HG02642 (cell line): ENCODE results near the gene E2F4.

Experiments used
- ATAC-seq: cut with Tn5 transposase; IDR thresholded peaks from one replicate; pipeline ENCODE4 v1.9.1; 2021; ENCODE audit warnings: mild to moderate bottlenecking; ENCODE audit not compliant: unreplicated experiment, poor library complexity

E2F4 gene

DNA sequence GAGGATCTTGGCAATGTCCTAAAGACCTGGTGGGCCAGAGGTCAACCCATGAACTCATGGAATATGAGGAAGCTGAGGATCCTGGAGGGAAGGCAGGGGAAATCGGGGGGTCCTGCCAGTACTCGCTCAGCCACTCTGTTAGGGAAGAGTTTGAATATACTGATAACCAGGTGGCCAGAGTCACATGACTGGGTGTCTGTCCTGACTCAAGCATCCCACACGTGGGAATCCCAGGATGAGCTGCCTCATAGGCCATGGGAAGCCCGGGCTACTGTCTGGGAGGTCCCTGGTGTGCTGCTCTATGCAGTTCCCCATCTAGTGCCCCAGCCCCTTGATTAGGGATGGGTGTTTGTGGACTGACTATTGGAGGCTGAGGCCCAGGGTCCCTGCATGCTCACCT lies 3.6 kb upstream of the E2F4 start:
- no peak for ATAC-seq

DNA sequence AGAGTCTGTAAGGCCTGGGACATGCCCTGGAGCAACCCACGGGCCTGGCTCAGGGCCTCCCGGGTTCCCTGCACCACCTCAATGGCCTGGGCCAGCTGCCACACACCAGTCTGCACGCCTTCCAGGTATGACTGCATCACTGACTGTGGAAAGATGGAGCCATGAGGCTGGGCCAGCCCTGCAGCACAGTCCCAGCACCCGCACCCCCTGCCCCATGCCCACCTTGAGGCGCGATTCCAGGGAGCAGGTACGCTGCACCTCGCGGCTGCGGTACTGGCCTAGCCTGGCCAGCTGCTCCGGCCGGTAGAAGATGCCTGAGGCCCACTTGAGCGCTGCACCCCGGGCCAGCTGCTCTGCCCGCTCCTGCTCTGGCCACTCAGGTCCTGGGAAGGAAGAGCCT lies 3.2 kb upstream of the E2F4 start:
- no peak for ATAC-seq

DNA sequence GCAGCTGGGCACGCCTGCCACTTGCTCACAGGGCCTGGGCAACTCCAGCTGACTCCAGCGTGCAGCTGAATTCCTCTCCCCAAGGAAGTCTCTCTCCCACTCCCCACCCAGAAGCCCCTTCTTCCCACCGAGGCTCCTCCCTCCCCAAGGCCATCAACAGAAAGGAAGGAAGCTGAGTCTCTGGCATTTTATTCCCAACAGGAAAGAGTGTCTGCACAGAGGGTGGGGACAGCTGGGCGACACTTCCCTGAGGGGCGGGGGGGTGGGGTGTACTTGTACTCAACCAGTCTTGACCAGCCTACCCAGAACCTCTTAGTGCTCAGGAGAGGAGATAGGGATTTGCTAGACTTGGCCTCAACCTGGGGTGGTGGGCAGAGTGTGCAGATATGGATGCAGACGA lies 1.9 kb upstream of the E2F4 start, which contains the start of gene EXOC3L1:
EXOC3L1 (minus strand) TSS at position 96 of the 400 bp plus-strand sequence. CDS start 460 bp downstream, outside the sequence.
- no peak for ATAC-seq

DNA sequence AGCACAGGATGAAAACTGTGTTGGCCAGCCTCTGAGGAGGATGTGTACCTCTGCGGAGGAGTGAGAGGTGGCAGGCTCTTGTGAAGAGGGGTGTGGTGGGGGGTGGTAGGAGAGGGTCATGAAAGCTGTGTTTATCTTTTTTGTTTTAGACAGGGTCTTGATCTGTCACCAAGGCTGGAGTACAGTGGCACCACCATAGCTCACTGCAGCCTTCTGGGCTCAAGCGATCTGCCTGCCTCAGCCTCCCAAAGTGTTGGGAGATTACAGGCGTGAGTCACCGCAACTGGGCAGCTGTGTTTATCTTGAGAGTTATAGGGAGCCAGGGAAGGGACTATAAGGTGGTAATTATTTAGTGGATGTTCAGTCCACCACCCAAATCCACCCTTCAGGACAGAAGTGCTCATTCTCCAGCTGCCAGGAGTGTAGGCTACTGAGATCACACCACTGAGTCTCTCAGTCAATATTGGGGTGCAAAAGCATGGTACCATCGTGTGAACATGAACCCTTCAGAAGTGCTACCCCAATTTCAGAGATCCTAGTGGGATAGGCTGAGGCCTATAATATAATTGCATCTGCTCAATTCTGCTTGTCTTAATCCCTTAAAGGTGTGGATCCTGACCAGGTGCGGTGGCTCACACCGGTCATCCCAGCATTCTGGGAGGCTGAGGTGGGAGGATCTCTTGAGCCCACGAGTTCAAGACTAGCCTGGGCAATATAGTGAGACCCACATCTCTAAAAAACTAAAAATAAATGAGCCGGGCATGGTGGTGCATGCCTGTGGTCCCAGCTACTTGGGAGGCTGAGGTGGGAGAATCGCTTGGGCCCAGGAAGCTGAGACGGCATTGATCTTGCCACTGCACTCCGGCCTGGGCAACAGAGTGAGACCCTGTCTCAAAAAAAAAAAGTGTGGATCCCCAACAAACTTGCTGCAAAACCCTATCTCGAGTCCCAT lies 1.2 kb upstream of the E2F4 start:
- no peak for ATAC-seq

DNA sequence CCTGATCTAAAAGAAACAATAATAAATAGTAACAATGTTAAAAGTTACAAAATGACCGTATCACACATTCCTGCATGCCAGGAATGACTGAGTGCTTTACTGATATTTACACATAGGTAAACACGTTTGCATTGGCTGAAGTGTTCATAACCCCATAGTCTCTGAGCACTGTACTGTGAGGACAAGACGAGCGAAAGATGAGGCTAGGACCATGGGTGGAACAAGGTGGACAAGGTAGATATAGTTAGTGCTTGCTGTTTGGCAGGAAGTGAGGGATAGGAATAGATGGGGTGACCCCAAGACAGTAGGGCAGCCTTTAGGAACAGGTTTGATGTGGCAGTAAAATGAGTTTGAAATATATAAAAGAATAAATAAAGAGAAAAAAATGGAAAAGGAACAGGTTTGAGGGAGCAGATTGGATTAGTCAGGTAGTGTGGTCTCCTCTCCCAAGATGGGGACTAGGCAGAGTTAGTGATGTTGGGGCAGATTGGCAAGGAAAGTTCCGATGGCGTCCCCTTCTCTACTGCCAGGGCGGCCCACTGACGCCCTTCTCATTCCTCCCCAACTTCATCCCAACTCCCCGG lies 452 bp upstream of the E2F4 start:
- no peak for ATAC-seq

DNA sequence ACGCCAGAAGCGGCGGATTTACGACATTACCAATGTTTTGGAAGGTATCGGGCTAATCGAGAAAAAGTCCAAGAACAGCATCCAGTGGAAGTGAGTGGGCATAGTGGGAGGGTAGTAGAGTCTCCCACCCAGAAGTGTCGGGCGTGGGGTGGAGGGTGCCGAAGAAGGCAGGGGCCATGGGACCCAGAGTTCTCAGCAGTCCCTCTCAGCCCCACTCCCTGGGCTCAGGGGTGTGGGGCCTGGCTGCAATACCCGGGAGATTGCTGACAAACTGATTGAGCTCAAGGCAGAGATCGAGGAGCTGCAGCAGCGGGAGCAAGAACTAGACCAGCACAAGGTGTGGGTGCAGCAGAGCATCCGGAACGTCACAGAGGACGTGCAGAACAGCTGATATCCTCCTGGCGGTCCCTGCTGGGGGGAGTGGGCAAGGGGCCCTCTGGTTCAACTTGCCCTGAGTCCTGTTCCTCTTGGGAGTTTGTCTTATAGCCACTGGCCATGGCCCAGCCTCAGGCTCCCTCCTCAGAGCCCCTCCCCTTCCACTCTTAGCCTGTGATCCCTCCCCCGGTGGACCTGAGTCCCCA lies 916 bp downstream of the E2F4 start:
- no peak for ATAC-seq

DNA sequence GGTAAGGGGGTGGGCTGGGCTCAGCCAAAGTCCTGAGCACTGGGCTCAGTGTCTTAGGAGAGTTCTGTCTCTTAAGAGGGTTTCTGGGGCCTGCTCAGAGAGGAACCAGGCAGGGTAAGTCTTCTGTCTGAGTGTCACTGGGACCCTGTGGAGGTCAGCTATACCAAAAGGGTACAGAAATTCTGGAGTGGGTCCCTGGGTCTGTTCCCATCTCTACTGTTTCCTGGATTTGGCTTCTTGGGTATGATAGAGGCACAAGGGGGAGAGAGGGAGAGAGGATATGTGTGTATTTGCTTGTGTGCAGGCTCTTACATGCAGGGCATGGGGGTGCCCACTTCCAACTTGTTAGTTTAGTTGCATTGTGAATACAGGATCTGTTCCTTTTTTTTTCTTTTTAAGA lies 1.6 kb downstream of the E2F4 start:
- no peak for ATAC-seq

DNA sequence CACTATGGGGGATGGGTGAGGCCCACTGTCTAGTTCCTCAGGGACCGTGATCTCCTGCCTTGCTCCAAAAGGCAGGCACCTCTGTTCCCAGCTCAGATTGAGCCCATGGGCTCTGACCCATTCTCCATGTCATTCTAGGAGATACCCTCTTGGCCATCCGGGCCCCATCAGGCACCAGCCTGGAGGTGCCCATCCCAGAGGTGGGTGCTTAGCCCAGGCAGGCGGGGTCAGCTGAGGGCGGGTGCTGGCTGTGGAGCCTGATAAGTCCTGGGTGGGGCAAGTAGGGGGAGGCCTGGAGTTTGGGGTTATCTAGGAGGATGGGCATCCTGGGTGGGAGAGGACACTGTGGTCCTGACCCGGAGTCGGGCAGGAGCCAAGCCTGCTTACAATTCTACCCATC lies 2.3 kb downstream of the E2F4 start:
- no peak for ATAC-seq

DNA sequence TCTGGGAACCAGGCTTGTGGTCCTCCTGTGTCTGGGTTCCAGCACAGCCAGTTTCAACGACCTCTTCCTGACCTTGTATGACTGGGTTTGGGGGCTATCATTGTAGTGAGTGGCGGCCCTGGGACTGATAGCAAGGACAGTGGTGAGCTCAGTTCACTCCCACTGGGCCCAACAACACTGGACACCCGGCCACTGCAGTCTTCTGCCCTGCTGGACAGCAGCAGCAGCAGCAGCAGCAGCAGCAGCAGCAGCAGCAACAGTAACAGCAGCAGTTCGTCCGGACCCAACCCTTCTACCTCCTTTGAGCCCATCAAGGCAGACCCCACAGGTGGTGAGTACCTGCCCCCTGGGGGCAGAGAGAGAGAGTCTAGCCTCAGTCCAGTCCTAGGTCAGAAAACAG lies 3.7 kb downstream of the E2F4 start:
- ATAC-seq, result no peak

DNA sequence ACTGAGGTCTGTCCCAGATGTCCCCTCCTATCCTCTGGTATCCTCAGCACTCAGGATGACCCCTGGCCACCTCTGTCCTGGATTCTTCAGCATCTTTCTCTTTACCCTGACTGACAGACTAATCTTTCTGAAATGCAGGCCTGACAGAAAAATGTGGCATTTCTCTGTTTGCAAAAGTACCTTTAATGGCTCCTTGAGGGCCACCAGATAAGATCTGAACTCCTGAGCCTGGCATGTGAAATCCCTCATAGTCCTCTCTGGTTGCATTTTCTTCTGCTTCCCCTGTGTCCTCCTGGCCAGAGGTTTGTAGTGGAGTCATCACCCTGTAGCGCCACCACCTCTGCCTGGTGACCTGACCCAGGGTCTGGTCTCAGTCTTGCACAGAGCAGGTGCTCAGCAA lies 4.9 kb downstream of the E2F4 start:
- ATAC-seq, result no peak

DNA sequence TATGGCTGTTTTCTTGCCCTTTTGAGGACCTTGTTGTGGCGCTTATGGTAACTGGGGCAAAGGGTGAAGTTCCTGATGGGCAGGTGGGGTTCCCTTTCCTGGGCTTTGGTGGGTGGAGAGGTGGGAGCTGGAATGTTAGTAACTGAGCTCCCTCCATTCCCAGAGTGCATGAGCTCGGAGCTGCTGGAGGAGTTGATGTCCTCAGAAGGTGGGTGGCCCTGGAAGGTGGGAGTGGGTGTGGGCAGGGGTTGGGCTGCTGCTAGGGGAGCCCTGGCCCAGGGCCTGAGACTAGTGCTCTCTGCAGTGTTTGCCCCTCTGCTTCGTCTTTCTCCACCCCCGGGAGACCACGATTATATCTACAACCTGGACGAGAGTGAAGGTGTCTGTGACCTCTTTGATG lies 5.7 kb downstream of the E2F4 start:
- no peak for ATAC-seq

DNA sequence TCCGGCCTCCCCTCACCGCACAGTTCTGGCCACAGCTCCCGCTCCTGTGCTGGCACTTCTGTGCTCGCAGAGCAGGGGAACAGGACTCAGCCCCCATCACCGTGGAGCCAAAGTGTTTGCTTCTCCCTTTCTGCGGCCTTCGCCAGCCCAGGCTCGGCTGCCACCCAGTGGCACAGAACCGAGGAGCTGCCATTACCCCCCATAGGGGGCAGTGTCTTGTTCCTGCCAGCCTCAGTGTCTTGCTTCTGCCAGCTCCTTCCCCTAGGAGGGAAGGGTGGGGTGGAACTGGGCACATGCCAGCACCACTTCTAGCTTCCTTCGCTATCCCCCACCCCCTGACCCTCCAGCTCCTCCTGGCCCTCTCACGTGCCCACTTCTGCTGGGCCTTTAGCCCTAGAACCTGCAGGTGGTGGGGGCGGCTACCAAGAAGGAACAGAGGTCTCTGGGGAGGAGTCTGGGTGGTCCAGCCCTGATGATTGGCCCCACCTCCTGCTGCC lies 6.3 kb downstream of the E2F4 start:
- ATAC-seq, result no peak

DNA sequence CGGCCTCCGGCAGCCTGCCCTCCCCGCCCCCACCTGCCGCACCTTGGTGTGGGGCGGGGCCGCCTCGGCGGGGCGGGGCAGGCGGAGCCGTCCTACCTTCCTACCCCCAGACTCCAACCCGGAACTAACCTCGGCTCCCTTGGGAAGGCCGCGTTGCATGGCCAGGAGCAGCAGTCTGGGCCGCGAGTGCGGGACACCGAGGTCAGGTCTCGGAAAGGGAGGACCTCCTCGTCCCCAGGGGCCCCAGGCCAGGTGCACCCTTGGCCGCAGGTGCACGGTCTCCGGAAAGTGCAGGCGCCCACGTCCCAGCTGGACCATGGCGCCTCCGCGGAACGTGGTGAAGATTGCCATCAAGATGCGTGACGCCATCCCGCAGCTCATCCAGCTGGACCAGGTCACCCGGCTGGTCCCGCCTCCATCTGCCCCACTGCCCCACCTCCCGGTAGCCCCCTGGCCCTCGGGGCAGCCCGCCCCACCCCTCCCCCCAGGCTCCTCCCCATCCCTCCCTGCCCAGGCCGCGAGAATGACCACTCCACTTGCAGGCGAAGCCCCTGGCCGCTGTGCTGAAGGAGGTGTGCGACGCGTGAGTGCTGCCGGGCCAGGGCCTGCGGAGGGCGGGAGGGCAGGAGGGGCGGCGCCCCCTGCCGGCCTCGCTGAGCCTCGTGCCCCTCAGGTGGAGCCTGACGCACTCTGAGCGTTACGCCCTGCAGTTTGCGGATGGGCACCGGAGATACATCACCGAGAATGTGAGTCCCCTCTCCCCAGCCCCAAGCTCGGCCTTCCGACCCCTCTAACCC lies 7.3 kb downstream of the E2F4 start, which contains the start of gene ELMO3:
ELMO3 (plus strand) TSS at position 121 of the 797 bp plus-strand sequence; CDS start at position 317, 196 bp downstream.
- ATAC-seq, result no peak

DNA sequence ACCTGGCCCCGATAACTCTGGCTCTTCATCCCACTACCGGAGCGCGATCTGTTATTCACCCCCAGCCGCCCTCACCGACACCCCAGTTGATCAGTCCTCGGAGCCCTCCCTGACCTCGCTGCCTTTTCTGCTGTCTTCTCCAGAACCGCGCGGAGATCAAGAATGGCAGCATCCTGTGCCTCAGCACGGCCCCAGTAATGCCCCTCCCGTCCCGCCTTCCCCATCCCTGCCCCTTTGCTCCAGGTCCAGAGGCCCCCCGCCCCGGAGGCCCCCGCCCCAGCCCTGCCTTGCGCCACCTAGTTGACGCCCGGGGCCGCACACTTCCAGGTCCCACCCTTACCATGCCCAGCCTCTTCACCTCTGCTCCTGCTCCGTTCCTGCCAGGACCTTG lies 7.8 kb downstream of the E2F4 start:
- ATAC-seq, result no peak

DNA sequence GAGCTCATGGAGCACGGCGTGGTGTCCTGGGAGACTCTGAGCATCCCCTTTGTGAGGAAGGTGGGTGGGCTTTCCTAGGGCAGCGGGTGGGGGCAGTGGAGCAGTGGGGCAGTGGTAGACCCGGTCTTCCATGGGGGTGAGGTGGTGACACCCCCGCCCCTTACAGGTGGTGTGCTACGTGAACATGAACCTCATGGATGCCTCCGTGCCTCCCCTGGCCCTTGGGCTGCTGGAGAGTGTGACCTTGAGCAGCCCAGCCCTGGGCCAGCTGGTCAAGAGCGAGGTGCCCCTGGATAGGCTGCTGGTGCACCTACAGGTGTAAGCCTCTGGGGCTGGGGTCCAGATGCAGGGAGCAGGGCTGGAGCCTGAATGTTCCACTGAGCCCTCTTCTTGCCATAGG lies 8.5 kb downstream of the E2F4 start:
- ATAC-seq, result no peak

DNA sequence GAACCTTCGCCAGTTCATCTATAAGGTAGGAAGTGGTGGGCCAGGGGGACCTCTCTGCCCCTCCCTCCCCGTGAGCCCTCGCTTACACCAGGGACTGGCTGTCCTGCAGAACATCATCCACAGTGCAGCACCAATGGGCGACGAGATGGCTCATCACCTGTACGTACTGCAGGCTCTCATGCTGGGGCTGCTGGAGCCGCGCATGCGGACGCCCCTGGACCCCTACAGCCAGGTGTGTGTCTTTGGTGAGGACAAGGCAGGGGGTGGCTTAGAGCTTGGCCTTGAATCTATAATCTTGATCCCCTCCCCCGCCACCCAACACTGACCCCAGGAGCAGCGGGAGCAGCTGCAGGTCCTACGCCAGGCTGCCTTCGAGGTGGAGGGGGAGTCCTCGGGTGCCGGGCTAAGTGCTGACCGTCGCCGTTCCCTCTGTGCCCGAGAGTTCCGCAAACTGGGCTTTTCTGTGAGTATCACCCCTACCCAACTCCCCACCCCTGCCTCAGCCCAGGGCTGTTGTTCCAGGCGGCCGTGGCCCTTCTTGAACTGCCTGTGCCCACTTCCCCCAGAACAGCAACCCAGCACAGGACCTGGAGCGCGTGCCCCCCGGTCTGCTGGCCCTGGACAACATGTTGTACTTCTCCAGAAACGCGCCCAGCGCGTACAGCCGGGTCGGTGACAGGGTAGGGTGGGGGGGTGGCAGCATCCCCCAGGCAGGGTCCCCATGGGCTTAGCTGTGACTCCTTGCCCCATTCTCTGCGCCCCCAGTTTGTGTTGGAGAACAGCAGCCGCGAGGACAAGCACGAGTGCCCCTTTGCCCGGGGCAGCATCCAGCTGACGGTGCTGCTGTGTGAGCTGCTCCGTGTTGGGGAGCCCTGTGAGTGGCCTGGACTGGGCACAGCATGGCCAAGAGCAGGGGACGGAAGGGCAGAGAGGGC lies 9.7 kb downstream of the E2F4 start:
- no peak for ATAC-seq

DNA sequence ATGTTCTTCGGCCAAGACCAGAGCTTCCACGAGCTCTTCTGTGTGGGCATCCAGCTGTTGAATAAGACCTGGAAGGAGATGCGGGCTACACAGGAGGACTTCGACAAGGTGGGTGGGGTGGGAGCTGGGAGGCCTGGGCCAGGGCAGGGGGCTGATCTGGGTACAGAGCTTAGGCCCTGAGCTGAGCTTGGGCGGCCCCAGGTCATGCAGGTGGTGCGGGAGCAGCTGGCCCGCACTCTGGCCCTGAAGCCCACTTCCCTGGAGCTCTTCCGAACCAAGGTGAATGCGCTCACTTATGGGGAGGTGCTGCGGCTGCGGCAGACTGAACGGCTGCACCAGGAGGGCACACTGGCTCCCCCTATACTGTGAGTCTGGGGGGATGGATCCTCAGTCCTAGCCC lies 10.5 kb downstream of the E2F4 start:
- ATAC-seq, result no peak

DNA sequence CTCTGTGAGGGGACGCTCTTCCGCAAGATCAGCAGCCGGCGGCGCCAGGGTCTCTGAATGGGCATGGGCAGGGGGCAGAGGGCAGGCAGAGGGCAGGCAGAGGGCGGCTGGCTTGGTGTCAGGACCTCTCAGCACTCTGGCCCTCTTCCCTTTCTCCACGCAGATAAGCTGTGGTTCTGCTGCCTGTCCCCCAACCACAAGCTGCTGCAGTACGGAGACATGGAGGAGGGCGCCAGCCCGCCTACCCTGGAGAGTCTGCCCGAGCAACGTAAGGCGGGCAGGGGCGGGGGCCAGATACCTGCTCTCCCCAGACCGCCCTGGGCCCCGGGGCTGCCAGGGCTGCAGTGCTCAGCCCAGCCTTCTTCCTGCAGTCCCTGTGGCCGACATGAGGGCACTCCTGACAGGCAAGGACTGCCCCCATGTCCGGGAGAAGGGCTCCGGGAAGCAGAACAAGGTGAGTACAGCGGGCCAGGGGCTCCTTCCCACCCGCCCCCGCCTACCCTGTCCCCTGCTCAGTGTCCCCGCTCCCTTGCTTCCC lies 11.1 kb downstream of the E2F4 start:
- no peak for ATAC-seq

DNA sequence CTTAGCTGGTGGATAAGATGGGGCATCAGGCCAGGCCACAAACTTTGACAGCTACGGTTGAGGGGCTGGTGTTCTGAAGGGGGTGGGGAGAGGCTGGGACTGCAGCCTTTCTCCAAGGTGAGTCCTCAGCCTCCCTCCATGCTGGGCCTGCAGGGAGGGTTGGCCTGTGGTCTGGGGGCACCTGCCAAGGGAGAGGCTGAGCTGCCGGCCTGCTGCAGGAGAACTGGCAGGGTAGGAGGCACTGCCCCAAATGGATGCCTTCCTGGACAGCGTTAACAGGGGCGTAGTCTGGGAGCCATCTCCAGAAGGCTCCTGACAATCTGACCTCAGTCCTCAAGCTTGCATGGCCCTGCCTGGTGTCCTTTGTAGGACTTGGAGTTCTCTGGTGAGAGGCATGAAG lies 12.1 kb downstream of the E2F4 start:
- ATAC-seq, result no peak
